Activated T-helper 1 cell treated with Interleukin-2 at 50 U/mL for 16 hours (primary cell): ENCODE data around the gene PRKCA.
A peak's percentile ranks its signal among the peaks of the same experiment; 100 is the strongest.
"Not testable (repeated sequence)": the region's sequence is repeated elsewhere in the genome, so short reads cannot be mapped to it uniquely, and the experiment has no call there.

Experiments
- DNase-seq: peaks from one replicate; pipeline ENCODE4 v3.0.0-alpha.2; 2020; ENCODE audit warnings: low read depth

PRKCA gene

DNA sequence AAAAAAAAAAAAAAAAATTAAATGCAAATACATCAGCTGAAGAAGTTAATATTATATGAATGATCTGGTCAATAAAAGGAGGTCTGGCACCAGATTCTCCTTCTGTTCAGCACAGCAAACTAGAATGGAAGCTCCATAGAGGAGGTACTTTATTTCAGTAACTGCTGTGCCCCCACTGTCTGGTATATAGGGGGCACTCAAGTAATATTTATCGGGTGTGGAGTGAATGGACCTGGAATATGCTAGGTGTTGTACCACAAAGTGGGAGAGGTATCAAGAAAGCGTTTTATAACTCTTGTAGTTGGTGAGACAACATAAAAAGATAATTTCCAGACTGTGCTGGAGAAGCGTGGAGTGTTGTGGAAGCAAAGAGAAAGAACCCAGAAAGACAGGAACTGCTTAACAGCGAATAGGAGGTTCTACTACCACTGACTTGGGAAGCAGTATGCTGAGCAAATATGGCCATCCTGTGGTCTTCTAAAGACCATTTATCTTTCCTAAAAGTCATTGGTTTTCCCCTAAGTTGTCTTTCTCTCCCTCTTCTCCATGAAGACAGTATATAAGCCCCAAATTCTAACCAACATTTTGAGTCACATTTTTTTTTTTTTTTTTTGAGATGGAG lies 12.2 kb upstream of the PRKCA start:
- no peak for DNase-seq

DNA sequence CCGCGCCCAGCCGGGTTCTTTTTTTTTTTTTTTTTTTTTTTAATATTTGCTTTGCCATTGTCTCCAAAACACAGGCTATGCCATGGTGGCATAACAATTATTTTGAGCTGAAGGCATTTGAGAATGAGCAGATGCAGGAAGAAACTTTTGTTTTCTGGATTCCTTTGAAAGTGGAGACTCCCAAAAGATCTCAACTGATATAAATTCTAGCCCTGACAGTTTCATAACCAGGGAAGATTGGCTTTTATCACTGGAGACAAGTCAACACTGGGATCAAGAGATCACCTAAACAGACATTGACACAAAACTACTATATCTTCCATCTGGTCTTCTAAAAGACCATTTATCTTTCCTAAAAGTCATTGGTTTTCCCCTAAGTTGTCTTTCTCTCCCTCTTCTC lies 10.1 kb upstream of the PRKCA start:
- no peak for DNase-seq

DNA sequence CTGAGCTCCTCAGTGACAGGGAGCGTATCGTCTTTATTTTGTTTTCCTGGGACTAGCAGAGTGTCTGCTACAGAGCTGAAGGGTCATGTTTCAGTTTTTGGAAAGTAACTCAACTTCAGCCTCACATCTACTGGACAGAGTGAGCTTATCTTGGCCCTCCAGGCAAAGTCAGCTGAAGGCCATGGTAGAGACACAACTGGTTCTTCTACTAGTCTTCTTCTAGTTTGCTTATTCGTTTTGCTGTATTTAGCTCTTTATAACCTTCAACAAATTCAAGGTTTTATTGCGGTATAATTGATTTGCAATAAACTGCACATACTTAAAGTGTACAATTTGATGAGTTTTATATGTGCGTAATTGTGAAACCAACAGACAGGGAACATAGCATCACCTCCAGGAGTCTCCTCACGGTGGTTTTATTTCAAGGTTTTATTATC lies 6.1 kb upstream of the PRKCA start:
- DNase-seq, result no peak

DNA sequence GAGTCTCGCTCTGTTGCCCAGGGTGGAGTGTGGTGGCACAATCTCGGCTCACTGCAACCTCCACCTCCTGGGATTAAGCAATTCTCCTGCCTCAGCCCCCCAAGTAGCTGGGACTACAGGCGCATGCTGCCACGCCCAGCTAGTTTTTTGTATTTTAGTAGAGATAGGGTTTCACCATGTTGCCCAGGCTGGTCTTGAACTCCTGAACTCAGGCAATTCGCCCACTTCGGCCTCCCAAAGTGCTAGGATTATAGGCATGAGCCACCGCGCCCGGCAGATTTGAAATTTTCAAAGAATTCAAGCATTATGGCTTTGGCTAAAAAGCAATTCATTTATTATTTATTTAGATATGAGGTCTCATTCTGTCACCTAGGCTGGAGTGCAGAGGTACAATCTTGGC lies 5.0 kb upstream of the PRKCA start:
- DNase-seq, result not testable (repeated sequence)

DNA sequence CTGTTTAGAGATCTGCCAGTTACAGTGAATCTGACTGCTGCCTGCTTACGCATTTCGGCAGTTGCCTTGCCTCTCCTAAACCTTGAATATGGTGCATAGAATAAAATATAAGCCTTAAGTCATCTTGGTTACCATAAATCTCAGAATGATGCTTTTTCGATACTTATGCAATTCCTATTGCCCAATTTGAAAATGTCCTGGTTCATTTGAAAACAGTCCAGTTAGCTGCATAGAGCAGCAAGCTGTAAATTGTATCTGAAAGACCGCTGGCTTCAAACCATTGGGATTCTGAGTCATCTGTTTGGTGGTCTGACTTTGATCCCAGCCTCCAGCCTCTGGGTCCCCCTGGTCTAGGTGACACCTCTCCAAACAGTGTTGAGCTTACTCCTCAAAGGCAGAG lies 2.7 kb upstream of the PRKCA start:
- DNase-seq, result no peak

DNA sequence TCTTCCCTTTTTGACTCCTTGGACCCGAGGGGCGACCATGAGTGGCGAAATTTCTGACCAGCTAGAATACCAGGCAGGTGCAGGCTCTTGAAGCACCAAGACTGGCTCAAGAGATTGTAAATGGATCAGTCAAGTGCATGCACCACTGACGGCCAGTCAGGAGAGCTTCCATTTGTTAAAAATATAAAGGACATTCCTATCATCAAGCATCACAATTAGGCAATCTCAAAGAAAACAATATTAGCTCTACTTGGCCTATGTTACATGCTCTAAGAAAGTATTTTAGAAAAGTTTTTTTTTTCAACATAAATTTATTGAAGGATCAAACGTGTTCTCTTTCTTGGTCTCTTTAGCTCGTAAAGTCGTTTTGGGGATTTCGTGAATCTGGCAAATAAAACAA lies 1.5 kb upstream of the PRKCA start:
- no peak for DNase-seq

DNA sequence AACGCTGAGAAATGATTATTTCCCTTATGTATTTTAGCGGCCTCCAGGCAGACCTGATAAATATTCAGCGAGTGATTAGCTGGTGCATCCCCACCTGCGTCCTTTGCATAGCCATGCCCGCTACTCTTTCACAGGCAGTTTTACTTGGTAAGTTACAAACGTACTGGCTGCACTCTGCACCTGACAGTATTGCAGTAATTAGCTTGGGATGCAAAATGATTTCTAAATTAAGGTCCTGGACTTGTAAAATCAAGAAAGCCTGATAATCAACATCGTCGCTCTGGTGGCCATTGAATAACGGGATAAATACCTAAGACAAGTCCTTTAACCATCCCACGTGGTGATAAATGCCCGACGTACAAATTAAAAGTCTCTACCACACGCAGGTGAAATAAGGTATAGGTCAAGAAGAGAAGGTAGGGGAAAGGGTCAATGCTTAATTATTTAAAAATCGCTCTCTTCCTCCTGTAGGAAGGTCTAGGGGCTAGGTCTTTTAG lies 998 bp upstream of the PRKCA start:
- no peak for DNase-seq

DNA sequence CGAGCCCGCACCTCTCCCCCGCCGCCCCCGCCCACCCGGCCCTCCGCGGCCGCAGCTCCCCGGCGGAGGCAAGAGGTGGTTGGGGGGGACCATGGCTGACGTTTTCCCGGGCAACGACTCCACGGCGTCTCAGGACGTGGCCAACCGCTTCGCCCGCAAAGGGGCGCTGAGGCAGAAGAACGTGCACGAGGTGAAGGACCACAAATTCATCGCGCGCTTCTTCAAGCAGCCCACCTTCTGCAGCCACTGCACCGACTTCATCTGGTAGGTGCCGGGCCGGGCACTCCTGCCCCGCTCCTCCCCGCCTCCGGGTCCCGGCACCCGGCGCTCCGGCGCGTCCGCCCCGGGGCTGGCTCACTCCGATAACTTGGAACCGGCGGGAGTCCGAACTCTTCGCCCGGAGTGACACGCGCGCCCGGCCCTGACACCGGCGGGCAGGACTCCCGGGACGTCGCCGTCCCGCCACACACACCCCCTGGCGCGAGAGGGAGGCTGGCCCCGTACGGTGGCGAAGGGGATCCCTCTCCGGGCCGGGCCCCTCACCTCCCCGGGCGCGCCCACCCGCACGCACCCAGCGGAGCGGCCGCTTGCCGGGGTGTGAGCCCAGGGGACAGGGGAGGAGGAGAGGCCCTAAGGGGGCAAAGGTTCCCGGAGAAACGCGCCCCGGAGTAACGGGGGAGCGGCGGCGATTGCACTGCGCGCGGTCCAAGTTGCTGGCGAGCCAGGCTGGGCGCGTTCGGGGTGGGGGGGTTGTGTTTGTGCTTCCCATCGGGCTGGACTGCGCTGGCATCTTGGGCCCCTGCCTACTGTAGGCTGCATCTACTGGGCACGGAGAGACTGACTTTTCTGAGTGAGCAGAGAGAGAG lies 581 bp downstream of the PRKCA start:
- DNase-seq, result peak; percentile 26

DNA sequence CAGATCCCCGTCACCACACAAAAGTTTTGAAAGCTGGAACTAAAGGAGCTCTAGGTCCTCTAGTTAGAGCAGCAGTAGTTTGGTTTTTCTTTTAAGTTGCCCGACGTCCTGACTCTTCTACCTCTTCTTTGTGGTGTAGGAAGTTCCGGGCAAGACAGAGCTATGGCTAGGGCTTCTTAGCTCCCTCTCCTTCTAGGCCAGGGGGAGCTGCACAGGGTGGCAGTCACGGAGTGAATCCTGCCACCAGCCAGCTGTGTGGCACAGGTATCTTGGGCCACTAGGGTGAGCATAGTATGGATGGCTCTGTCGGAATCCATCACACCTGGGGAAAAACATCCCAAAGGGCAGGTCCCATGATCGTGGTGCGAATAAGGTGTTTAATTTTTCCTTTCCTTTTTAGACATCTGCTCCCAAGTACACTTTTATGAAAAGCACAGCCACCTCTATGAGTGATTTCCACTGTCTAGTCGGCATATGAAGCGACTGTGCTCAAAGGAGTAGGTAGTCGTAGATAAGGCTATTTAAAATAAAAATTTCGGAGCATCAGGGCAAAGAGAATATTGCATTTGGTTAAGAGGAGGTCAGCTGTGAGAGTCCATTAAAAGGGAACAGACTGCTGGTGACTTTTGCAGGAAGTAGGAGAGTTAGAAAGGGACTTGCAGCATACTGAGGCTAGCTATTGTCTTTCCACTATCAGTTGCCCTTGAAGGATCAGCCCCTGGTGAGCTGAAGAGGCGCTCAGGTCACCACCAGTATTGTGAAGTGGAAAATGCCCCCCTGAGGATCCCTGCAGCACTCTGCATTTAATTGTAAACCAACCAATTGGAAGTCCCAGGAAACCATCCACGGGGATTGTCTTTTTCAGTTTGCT lies 2.1 kb downstream of the PRKCA start:
- DNase-seq, result peak; percentile 11

DNA sequence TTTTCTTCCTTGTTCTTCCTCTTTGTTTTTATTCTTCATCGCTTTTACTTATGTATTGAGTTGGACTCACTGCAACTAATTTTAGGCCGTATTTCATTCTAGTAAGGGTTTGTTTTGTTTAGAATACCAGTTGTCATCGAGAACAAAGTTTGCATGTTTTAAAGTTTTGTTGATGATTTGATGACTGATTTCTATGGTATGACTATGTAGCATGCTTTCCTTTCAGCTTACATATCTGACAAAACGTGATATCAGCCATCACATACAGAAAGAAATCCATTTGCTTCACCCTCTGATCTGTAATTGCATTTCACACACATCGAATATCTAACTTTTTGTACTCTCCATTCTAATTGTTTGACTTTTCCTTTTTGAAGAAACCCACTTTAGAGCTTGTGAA lies 4.0 kb downstream of the PRKCA start:
- no peak for DNase-seq

DNA sequence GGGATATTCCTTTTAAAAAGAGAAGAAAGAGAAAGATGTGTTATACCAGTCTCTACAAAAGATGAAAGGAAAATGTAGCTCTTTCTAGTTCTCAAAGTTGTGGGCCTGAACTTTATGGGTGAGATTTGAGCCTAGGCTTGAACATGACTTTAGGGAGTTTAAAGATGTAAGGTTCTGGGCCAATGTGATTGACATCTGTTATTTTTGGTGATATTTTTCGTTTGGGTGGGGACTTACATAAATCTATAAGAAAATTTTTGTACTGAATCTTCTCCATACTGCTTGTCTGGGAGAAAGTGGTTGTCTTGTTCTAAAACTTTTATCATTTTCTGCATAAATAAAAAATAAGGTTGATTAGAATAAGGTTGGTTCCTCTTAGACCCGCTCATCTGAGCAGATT lies 4.8 kb downstream of the PRKCA start:
- DNase-seq, result no peak

DNA sequence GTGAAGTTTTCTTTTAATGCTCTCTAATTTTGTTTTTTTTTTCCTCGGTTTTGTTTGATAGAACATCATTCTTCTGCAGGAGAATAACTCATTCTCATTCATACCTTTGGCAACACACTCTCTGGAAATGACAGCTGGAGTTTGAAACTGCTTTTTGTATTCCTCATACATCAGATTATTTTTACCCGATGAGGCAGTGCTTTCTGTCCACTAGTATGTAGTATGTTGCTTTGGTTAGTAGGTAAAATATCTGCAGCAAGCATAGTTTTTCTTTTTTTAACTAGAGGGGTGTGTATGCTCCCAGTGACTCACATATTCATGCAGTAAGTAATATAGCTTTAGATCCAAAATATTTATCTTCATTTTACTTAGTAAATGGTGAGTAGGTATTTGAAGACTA lies 6.4 kb downstream of the PRKCA start:
- no peak for DNase-seq

DNA sequence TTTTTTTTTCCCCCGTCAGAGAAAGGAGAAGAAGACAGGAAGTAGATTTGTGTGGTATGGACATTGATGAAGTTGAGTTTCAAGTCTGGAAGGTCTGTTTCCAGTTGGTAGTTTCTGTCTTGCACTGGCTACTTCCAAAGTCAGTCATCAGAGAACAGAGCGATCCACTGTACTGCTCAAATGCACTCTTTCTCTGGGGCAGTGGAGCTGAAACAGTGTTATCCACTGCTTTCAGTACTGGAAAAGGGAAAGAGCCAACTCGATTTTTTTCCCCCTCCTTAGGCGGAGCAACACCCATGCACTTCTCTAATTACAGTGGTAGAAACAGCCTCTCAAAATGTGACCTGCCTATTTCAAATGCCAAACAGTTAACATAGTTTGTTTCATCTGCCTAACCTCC lies 7.4 kb downstream of the PRKCA start:
- no peak for DNase-seq

DNA sequence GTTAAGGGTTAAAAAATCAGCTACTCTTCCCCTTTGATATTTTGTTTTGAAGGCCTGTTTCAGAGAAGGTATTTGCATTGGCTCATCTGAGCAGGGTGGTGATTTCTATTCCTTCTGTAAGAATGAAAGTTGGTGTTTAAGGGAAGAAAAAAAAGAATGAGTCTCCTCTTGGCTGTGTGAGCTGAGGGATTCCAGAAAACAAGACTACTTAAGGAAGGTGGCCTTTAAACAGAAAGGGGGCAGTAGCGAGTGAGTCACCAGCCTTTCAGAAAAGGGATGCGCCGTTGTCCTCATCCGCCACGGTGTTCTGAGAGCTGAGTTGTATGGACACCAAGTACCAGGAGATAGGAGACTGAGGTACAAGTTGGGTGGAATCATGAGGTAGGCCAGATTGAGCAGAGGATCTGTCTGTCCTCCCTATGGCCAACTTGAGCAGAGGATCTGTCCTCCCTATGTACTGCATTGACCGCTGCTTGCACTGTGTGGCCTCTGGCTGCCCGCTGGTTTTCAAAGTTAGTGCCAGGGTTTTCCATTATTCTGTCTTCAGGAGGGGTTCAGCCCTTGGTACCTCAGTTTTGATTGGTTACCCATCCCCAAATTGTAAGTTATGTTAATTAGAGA lies 8.2 kb downstream of the PRKCA start:
- no peak for DNase-seq

DNA sequence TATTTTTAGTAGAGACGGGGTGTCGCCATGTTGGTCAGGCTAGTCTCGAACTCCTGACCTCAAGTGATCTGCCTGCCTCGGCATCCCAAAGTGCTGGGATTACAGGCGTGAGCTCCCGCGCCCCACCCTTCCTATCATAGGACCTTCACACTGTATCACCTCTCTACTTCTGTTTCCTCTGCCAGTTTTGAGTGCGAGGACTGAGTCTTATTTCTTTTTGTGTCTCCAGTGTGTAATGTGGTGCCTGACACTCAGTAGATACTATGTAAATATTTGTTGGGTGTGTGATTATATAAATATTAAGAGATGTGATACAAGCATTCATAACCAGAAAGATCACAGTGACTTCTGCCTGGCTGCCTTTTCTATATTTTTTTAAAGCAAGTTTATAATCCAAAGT lies 10.5 kb downstream of the PRKCA start:
- DNase-seq, result no peak

DNA sequence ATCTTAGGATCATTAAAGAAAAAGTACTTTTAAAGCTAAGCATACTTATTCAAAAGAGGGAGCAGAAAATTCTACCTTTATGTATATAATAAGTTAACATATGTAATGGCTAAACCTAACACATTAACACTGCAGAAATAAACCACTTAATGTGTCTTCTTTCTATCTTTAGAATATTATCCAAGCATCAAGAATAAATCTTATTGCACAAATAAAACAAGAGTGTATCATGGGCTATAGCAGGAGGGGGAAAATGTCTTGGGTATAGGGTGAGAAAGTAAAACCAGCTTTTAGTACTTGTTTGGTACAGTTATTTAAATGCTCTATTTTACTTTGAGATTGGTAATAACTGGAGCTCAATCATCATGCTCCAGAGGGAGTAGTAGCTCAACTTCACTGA lies 10.9 kb downstream of the PRKCA start:
- DNase-seq, result no peak

DNA sequence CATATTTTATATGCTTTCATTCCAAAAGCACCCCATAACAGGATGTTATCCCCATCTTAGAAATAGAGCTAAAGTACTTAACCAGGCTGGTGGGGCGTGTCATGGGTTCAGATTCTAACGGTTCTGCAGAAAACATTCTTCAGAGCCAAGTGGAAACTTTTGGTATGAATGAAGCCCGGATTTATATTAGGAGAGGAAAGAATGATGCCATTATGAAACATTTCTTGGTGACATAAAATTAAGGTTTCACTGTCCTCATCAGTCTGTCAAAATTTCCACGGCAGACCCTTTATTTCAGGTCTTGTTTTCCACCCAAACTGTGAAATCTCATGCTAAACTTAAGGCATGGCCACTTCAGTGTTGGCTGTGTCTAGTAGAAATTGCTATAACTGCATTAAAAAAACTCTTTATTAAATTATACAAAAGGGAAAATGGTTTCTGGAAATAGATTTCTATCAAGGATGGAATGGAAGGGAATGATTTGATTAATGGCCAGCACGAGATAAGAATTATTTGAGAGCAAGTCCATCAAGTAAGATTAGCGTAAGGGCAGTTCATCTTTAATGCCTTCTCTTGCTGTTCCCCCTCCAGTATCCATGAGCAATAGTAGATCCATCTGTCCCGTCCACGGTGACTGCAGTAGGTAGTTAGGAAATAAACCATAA lies 11.7 kb downstream of the PRKCA start:
- no peak for DNase-seq

DNA sequence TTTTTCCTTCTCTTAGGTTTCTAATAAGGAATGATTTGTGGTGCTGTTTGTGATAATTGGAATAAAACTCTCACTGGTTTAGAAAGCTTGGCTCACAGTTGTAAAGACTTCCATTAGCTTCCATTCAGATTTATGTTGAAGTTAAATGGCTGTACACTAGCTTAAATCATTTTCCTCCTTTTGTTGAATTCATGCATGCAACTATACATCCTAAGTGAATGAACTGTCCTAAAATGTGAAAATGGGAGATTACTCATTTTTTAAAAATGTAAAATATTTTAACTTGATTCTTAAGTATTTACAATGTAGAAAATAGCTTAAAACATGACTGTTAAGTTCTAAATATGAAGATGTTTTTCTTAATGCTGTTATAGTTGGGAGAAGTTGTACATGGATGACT lies 15.2 kb downstream of the PRKCA start:
- no peak for DNase-seq

DNA sequence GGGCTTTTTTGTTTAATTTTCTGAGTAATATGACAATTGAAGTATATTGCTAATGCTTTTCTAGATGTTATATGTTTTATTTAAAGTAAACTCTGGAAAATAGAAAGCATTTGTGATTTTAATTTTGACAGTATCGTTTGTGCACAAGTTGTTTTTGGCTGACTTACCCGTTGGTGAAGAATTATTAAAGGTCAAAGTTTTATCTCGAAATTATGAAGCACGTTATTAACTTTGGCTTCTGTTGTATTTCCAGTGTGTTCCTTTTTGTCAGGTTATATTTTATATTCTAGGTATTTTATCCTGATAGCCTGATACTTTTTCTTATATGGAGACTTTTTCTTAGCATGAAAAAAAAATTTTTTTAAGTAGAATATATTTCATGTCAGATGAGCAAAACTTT lies 16.8 kb downstream of the PRKCA start:
- no peak for DNase-seq

DNA sequence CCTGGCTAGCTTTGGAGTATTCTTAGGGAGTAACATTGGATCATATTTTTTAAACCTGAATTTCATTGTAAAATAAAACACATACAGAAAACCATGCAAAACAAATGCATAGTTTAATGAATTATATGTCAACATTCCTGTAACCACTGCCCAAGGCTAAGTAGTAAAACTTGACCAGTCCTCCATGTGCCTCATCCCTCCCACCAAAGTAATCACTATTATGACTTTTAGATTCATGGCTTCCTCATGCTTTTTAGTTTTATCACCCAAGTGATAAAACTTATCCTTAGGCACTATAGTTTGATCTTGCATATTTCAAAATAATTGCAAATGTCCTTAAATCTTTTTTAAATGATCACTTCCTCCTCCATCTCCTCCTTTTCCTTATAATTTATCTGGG lies 20.4 kb downstream of the PRKCA start:
- DNase-seq, result no peak

DNA sequence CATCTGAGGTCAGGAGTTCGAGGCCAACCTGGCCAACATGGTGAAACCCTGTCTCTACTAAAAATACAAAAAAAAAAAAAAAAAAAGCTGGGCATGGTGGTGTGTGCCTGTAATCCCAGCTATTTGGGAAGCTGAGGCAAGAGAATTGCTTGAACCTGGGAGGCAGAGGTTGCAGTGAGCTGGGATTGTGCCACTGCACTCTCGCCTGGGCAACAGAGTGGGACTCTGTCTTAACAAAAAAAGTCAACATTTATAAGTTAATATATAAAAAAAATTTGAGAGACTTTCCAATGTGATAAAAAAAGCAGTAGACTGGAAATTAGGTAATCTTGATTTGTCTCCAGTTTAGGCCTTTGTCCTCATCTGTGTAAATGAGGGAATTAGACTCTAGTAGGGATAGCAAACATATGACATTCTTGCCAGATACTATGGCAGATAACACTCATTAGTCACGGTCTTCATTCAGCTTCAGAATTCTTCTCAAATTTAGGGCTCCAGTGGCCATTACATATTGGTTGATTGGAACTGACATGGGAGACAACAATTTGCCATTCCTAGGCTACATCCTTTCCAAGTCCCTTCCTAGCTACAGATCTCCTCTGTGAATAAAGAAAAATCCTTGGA lies 22.1 kb downstream of the PRKCA start:
- not testable (repeated sequence) for DNase-seq
